ENCODE data around the gene ANK2. TPM values are rescaled to one million over a fixed set of nuclear protein-coding genes. Genes with fewer than 3 reads are reported as not detected.
"Not testable (repeated sequence)": the region's sequence is repeated elsewhere in the genome, so short reads cannot be mapped to it uniquely, and the experiment has no call there.

The ANK2 gene
- polyA plus RNA-seq, 1 donor: 269 TPM

DNA sequence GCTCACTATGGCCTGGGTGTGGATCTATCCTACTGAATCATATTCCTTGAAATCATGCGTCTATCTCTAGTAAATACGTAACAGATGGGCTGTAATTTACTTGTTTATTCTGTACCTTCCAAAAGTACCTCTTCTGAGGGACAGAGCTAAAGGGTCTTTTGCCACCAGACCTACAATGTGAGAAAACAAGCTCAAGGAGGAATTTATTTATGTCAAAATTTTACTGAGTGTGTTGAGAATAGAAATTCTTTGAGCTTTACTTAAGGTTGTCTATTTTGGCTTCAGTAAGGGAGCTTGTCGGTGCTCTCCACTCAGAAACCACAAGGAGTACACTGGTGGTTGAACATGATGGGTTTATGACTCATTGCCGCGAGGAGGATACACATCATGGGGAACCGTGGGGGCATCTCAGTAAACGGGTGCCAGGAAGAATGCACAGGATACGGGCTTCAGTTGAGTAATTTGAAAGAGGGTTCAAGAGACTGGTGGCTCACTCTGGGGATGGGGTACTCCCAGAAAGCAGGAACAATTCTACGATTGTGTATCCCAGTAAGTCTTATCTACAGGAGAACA lies 3.0 kb downstream of the ANK2 start:
- DNase-seq: no peak

DNA sequence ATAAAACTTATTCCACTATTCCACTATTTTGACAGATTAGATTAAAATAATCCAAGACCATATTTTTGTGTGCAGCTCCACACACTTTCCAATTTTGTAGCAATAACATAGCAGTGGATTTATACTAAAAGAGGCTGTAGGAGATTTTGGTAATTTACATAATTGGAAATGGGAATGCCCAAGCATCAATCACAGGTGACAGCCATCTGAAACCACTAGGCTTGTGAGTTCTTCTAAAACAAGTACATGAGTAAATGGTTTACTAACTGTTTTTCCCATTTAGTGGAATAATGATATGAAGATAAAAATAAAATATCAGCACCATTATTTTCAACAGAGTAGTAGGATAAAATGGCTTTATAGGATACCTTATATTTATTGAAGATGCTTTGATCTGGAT lies 4.4 kb downstream of the ANK2 start:
- DNase-seq: no peak

DNA sequence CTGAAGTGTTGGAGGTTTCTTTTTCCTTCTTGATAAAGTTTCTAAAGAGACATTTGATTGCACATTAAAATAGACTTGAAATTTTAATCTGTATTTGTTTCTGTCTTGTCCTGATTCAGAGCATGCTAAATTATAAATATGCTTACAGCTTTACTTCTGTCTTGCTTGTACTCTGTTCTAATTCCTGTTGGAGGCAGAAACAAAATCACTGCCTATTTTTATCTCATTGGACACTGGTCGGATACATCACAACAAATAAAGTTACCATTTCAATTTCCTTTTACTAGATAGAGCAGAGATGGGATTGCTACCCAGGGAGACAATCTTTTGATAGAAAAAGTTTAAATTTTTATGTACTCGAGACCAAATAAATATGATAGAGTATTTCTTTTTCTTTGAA lies 6.9 kb downstream of the ANK2 start:
- no peak for DNase-seq

DNA sequence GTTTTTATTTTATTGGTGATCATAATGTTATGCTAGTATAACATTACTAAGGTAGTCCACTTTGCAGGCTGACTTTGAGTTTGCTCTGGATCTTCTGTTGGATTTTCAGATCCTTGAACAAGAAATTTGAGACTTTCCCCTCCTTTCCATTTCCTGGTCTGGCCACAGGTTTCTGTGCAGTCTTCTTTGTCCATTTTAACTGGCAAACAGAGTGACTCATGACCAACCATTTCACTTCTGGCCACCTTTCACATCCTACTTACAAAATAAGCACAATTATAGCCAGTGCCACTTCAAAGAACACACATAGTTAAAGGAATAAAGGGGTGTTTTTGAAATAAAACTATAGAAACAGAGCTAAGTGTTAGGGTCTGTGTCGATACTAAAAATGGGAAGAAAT lies 8.4 kb downstream of the ANK2 start:
- no peak for DNase-seq

DNA sequence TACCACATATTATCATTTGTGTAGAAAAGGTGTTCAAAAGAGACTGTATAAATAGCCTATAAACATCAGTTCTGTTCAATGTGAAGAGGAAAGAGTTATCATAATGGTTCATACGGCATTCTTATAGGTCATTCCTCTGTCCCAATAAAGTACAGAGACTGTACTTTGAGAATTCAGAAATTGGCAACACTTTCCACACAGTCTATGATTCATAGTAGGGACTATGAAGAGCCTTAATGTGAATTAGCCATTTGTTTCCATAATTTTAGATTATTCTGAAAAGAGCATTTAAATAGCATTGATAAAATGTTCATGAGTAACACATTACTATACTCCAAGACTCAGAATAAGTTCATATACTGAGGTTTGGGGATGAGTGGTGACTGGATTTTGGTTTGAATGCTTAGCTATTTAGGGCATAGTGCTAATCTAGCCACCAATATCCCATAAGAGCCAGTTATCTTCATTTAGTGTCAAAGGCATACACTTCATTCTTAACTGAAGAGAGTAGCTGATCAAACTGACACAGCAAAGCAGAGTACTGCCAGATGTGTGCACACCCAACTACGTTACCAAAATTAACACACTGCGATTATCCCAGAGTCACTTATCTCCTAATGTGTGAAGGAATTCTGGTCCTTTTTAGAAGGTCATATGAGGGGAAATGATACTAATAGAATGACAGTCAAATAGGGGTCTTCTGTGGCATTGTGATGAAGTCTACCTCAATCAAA lies 10.2 kb downstream of the ANK2 start:
- no peak for DNase-seq

DNA sequence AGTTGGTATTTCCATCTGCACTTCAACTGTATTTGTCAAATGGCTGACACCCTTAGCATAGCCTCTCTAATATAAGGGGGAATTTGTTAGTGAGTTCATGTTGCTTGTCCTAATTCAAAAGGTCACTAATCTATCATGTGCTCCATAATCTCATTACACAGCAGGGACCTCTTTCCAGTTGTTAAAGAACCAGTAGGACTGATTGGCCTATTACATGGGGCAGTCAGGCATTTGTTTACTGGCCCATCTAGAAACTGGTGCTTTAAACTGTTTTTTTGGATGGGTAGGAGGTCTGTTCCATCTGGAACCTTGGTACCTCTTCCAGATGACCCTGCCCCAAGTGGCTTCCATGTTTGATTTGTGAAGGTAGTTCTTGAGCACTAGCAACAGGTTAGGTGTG lies 11.4 kb downstream of the ANK2 start:
- DNase-seq: no peak

DNA sequence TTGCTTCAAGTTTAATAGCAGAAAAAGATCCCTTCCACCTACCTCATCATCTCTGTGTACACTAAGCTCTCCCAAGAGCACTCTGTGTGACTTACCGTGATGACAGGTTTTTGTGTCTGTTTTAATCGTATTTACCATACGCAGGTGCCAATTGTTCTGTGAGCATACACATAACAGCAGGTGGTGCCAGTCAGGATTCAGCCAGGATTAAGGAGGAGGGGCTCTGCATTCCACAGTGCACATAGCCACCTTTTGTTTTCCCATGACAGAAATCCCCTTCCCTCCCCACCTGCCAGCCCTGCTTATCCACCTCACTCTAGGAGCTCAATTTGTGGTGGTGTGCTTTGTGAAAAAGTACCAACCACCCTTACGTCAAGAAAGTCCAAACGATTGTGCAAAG lies 14.8 kb downstream of the ANK2 start:
- no peak for DNase-seq

DNA sequence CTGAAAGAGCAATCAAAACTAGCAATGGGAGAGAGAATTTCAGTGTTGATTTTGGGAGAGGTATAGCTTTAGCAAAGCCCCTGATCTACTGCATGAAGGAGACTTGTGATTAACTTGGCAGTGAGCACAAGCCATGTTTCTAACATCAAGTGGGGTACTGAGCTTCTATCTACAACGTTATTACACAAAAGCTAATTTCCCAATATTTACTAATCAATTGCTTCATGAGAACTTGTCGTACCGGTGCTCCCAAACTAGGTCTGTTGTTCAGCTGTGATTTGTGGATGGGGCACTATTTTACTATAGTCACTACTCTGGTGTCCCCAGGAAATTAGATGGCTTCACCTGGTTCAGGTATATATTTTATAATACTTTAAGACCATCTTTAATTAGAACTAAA lies 16.2 kb downstream of the ANK2 start:
- no peak for DNase-seq

DNA sequence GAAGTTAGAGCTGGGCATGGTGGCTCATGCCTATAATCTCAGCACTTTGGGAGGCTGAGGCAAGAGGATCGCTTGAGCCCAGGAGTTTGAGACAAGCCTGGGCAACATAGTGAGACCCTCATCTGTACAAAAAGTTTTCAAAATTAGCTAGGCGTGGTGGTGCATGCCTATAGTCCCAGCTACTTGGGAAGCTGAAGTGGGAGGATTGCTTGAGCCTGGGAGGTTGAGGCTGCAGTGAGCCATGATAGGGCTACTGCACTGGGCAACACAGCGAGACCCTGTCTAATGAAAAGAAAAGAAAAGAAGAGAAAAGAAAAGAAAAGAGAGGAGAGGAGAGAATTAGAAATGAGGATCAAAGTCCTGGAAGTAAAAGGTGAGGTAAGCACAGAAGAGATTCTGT lies 19.3 kb downstream of the ANK2 start:
- not testable (repeated sequence) for DNase-seq

DNA sequence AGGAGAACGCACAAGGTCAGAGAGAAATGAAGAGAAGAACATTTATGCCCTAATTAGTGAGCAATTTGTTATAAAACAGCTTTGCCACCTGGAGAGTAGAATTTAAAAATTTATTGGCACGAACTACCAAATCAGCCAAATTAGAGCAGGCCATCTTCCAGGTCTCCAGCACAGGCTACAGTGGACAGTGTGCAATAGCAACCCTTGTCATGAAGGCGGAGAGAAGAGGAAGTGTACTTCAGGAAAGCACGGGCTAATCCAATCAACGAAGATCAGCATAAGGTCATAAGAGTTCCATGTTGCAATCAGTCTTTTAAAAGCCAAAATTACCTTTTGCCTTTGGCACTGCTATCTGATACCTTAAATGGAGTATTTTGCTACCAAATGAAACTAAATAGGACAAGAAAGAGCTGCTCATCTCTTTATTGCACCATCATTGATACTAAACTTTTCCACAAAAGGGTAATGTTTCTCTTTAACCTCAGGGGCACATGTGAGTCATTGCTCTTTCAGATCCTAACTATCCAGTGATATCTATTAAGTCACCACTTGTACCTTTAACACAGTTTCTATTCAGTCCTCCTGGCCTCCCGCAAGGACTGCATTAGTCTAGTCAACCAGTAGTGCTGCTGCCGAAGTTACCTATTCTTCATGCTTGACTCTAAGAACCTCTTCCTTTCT lies 19.9 kb downstream of the ANK2 start:
- no peak for DNase-seq

DNA sequence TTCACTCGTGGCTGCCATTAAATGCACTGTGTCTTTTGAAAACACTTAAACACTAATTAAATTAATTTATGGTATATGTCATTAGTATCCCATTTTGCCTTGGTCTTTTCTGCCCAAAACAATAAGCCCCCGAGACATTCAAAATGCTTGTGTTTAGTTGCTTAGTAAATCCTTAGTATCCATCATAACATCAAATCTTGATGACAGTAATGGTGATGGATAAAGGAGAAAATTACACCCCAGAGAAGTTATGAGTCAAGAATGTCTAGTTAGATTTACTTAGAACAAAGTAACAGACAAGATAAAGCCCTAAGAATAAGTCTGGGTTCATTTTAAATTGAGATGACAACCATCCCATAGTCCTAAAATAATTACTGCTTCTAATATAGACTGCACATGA lies 21.3 kb downstream of the ANK2 start:
- DNase-seq: no peak

DNA sequence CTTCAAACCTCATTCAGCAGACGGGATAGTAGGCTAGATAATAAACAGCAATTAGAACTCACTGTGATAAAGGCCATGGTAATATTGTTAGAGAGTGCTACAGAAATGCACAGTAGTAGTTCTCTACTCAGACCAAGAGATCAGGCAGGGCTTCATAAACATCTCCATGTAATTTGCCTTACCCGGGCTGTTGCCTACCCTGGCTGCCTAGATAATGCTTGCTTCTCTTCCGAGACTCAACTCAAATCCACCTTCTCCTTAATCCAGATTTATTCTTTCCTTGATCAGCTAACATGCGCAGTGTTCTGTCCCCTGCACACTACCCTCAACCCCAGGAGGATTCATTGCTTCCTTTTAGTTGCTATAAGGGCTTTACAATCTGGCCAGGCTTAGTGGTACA lies 21.8 kb downstream of the ANK2 start:
- no peak for DNase-seq

DNA sequence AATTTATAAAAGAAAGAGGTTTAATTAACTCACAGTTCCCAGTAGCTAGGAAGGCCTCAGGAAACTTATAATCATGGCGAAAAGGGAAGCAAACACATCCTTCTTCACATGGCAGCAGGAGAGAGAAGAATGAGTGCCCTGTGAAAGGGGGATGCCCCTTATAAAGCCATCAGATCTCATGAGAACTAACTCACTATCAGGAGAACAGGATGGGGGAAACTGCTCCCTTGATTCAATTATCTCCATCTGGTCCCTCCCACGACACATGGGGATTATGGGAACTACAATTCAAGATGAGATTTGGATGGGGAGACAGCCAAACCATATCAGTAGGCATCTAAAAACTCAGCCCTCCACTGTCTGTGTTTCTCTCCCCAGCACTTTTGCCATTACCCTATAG lies 22.4 kb downstream of the ANK2 start:
- DNase-seq: no peak

DNA sequence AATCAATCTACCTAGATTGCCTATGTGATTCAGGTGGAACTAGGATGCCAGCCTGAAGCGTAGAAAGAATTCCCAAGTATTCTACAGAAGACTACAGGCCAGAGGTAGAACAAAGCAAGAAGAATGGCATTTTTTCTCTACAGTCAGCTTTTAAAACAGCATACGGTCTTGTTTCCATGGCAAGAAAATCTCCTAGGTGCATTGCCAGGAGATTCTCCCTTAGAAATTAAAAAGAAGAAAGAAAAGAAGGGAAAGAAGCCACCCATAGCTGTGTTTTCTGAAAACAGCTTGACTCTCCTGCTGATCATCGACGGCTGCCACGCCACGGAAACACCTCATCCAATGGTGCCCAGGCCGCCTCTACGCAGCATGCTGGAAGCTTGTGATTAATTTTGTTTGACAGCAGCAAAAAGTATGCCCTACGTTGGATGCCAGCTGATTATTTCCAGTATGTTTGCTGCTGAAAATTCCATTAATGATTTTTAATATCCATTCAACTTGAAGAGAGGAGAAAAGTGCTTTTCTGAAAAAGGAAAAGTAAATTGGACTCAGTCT lies 24.1 kb downstream of the ANK2 start:
- no peak for DNase-seq

DNA sequence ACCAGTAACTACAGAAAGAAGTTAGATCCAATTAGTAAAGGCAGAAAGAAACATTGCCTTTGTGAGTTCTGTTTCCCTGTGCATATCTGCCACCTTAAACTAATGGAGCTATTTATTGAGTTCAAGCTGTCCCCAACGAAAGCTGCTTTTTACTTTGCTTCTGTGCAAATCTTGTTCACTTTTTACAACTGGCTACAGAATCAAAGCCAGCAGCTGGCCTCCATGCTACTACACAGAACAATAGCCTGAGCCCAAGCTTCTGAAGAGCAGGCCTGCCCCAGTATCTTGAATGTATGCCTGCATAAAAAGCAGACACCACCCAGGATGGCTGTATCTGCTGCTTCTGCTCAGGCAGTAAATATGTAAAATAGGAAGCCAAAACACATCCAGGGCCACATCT lies 28.1 kb downstream of the ANK2 start:
- no peak for DNase-seq

DNA sequence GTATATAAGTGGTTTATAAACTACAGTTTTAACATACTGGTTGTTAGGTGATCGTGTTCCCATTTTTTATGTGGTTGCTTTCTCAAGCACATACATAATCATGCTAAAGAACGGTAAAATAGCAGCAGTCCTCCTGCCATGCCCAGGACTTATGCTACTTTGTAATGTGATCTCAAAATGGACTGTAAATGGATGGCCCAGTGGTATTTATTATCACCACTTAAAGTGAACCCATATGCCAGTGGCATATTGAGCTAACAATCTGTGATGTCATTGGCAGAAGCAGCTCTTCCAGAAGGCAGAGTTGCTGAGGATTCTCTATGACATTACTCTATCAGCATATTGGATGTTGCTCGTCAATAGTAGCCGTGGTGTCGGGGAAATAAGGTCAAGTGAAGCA lies 28.6 kb downstream of the ANK2 start:
- no peak for DNase-seq

DNA sequence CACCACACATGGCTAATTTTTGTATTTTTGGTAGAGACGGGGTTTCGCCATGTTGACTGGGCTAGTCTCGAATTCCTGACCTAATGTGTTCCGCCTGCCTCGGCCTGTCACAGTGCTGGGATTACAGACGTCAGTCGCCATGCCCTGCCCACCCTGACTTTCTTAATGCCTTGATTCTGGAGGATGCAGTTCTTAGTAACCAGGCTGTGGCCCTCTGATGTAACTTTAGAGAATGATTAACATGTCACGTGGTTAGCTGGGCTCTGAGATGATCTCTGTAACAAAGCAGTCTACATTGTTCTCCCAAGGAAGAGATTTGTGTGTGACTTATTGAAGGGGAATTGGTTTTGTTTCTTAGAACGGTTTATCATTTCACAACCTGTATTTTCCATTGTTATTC lies 30.6 kb downstream of the ANK2 start:
- DNase-seq: no peak

DNA sequence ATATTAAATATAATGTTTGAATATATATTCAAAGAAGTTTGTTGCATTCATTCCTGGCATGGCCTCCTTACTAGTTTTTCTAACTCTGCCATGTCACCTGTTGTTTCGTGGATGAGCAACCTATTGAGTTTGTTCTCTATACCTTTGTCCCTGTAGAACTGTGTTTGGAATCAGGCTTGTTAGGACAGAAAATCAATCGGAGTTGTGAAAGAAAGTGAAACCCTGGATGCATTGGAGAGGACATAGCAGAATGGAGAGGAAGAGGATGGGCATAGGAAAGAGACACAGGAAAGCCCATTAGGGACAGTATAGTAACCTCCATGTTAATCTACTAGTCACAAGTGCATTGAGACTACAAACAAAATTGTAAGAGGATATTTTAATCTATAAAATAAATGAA lies 31.2 kb downstream of the ANK2 start:
- DNase-seq: no peak

DNA sequence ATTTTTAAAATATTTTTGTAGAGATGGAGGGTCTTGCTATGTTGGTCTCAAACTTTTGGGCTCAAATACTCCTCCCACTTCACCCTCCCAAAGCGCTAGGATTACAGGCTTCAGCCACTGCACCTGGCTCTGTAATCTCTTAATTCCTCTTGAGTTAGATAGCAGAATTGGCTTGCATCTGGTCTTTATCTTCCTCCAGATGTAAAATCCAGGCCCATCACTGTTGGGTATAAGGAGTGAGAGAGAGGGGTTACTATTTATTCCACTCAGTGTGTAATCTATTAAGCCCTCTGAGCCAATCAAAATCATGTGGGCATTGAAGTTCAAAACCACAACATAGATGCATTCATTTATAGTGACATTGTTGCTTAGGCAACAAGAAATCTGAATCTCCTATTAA lies 33.9 kb downstream of the ANK2 start:
- DNase-seq: no peak

DNA sequence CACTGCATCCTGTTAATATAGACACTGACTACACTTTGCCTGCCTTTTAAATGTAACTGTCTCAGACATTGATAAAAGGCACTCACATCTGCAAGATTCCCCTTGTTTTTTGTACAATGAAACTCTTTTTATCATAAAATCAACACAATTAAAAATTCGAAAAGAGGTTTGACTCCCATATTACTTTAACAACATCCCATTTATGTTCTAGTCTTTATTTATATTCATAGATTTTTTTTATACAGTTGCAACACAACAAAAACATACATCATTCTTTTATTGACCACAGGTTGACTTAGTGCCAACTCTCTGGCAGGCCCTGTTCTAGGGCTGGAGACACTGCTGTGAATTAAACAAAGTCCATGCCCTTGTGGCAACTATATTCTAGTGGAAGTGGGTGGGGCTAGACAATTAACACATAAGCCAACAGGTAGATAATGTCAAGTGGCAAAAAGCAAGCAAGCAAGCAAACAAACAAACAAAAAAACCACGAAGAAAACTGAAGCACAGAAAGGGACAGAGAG lies 36.8 kb downstream of the ANK2 start:
- DNase-seq: no peak

DNA sequence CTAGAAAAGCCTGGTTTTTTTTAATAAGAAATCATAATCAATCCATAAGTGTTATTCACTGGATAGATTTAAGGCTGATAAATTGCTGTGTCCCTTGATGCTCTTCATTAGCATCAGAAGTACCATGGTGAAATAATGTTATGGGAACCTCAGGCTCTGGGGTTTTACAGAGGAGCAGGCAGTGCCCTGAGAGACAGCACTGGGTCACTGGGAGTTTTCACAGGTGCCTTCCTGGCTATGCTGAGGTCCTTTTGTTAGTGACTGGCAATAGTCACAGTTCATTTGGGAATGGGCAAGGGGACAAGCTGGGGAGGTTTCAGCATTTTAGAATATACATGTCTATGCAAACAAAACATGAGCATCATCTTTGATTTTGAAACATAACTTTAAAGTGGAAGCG lies 38.6 kb downstream of the ANK2 start:
- DNase-seq: no peak

DNA sequence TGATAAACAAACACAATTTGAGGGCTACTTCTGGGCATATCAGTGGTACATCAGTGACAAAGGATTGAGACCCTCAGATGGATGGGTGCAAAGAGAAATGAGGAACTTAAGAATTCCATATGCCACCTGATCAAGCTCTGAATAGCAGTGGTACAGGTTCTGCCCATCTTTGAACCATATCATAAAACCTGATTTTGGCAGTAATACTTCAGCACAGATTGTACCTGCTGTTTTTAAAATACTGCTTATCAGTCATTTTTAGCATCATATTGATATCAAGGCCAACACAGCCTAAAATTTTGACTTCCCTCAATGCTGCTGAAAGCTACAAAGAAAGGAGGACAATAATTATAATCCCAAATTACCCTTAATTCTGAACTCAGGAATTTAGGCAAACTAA lies 41.5 kb downstream of the ANK2 start:
- no peak for DNase-seq

DNA sequence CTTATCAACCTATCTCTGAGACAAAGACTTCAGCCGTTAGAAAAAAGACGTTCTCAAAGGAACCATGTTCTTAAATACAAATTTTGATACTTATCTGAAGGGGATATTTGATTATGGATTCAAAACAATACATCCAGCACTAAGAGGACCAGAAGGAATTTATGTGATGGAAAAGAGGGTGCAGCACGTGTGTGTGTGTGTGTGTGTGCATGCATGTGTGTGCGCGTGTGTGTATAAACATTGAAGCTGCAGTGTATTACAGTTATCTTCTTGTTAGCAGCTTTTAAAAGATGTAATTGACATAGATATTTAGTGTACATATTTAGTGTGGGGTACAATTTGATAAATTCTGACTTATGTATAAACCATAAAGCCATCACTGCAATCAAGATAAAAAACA lies 44.9 kb downstream of the ANK2 start:
- DNase-seq: no peak

DNA sequence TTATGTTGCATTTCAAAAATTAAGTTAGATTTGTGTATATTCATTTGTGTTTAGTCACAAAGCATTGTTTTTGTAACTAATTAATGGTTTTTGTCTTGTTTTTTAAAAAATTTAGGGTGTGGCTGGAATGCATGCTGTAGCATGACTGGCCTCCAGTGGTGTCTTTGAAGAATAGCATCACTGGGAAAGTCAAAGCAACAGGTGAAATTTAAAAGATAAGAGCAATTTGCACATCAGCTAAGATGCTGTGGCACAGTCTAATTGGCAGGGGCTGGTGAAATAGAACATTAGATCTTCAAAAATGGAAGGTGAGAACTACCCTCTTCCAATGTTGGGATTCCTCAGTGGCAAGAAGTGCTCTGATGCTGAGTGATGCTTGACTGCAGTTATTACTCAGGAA lies 45.3 kb downstream of the ANK2 start:
- DNase-seq: no peak
